Retinal pigment epithelial cell (primary cell): ENCODE data around the gene INPP4A.

Experiments
- DNase-seq: peaks from one replicate; pipeline ENCODE4 v3.0.0-alpha.2; 2010; ENCODE audit warnings: low read depth
- H3K4me3 ChIP-seq: 2 replicates; pipeline ENCODE4 v1.5.1; 2011; ENCODE audit warnings: mild to moderate bottlenecking, low read length, control low read depth, moderate library complexity
- CTCF ChIP-seq: conservative IDR thresholded peaks from 2 replicates; pipeline ENCODE4 v1.5.1; 2011; ENCODE audit warnings: low read depth, low read length, control low read depth, inconsistent platforms

Gene INPP4A

GRCh38 chr2:98606431-98606830, 161.8 kb downstream of the INPP4A start:
- DNase-seq, result no peak
- H3K4me3 ChIP-seq, result no peak overlapping the region

GRCh38 chr2:98607104-98607503, 162.4 kb downstream of the INPP4A start:
- DNase-seq, result no peak
- TF ChIP-seq CTCF, result no peak

More at GRCh38 chr2:98606431-98606830, 161.8 kb downstream of the INPP4A start:
- TF ChIP-seq CTCF, result no peak

GRCh38 chr2:98607741-98608115, 163.1 kb downstream of the INPP4A start:
- TF ChIP-seq CTCF, result no peak
- peak overlapping the region; percentile 90 for H3K4me3 ChIP-seq
- no peak for DNase-seq

More at GRCh38 chr2:98607104-98607503, 162.4 kb downstream of the INPP4A start:
- H3K4me3 ChIP-seq, result peak overlapping the region; percentile 90

- peak within 1 kb of the TSS; percentile 90 for H3K4me3 ChIP-seq
- no peak for TF ChIP-seq CTCF
- DNase-seq, result peak; percentile 62
Observed at GRCh38 chr2:98608116-98608961, 163.7 kb downstream of the INPP4A start, which contains the start of the genes COA5 and UNC50. COA5 (minus strand) TSS chr2:98608512; CDS start chr2:98608405, 107 bp downstream. UNC50 (plus strand) TSS chr2:98608589; CDS start chr2:98609760, 1,171 bp downstream.

- peak; percentile 5 for TF ChIP-seq CTCF
- DNase-seq, result peak; percentile 18
Observed at GRCh38 chr2:98608962-98609604, 164.4 kb downstream of the INPP4A start.

GRCh38 chr2:98614024-98614739, 169.5 kb downstream of the INPP4A start:
- no peak for DNase-seq
- no peak overlapping the region for H3K4me3 ChIP-seq
- TF ChIP-seq CTCF, result no peak

More at GRCh38 chr2:98608962-98609604, 164.4 kb downstream of the INPP4A start:
- peak overlapping the region; percentile 90 for H3K4me3 ChIP-seq
